Kidney (tissue), 14 donors: ENCODE data around the gene DCTN4. TPM values are rescaled to one million over a fixed set of nuclear protein-coding genes. Genes with fewer than 3 reads are reported as not detected.

Experiments
- DNase-seq, 5 donors: peaks; one replicate each; pipeline ENCODE4 v3.0.0-alpha.2; 2013 to 2020
- FAIRE-seq: peaks from 2 replicates; lab custom pipeline; 2012; peaks lifted over from hg19 to GRCh38; lab: Jason Lieb, UNC
- H3K27ac ChIP-seq, 2 donors: one replicate each; pipeline ENCODE4 v1.7.0; 2013; ENCODE audit warnings: low read depth in 2 of 2, low read length in 2 of 2, inconsistent platforms in 1 of 2
- H3K27me3 ChIP-seq: one replicate; pipeline ENCODE4 v1.7.1; 2013; ENCODE audit warnings: low read length, inconsistent platforms; ENCODE audit not compliant: control insufficient read depth, insufficient read depth
- H3K36me3 ChIP-seq, 3 donors: one replicate each; pipeline versions ENCODE4 v1.7.0 to v1.7.1; 2013; ENCODE audit warnings: low read length in 3 of 3, control low read depth in 1 of 3, inconsistent platforms in 1 of 3; ENCODE audit not compliant: insufficient read depth in 3 of 3, control insufficient read depth in 2 of 3
- H3K4me1 ChIP-seq, 3 donors: one replicate each; pipeline versions ENCODE4 v1.7.0 to v1.7.1; 2013; ENCODE audit warnings: low read length in 3 of 3, inconsistent platforms in 1 of 3, low read depth in 1 of 3; ENCODE audit not compliant: control insufficient read depth in 2 of 3, insufficient read depth in 2 of 3
- H3K4me3 ChIP-seq, 3 donors: one replicate each; pipeline versions ENCODE4 v1.7.0 to v1.8.1; 2013; ENCODE audit warnings: low read length in 3 of 3, control low read depth in 1 of 3, inconsistent platforms in 1 of 3
- H3K9ac ChIP-seq, 3 donors: one replicate each; pipeline versions ENCODE4 v1.7.0 to v1.7.1; 2013; ENCODE audit warnings: low read length in 3 of 3, control low read depth in 1 of 3, inconsistent platforms in 1 of 3
- H3K9me3 ChIP-seq, 3 donors: one replicate each; pipeline versions ENCODE4 v1.7.0 to v1.7.1; 2013; ENCODE audit warnings: low read length in 3 of 3, control low read depth in 1 of 3, inconsistent platforms in 1 of 3; ENCODE audit not compliant: control insufficient read depth in 2 of 3, insufficient read depth in 1 of 3
- CTCF ChIP-seq: IDR thresholded peaks from 3 replicates; pipeline ENCODE4 v1.5.1; 2012; ENCODE audit warnings: mild to moderate bottlenecking, moderate library complexity, borderline replicate concordance; ENCODE audit not compliant: insufficient read depth; ENCODE audit errors: extremely low read depth
- intact Hi-C: fragments of 100-400 bp; cut with DNase I; formaldehyde crosslinking; loops from one replicate; pipeline ENCODE4 v1.11.1; 2022
- polyA plus RNA-seq: library from polyadenylated mRNA; stranded (reverse); fragments of 350-450 nt; fragmentation: Illumina TruSeq; extraction: RNeasy Lipid Tissue Mini Kit (QIAGEN cat#74804); gene quantifications from one replicate; pipeline ENCODE4 v1.2.3, GENCODE V29; 2014; ENCODE audit warnings: low read depth, low replicate concordance; ENCODE audit not compliant: insufficient read depth
- total RNA-seq: library from RNA; stranded (reverse); fragmentation: NEBNext Ultra II Directional; extraction: Animal tissue kit (Norgen Biotek cat#: 25700); gene quantifications from one replicate; pipeline ENCODE4 v1.2.1, GENCODE V29; 2021
- donor health status: control.
- donor health status: control.
- donor health status: control.
- donor health status: control.
- donor health status: control.
- donor health status: DM: yes; HTN: yes; CAD: no.
- donor health status: Normal renal cell carcinoma (clear cell type).

DCTN4 gene
- total and polyA plus RNA-seq, 2 donors from 2014 or later = 17.5 to 59.1 TPM

GRCh38 chr5:150758203-150758530, 650 bp downstream of the DCTN4 start:
- peaks cover 2 to 21% (median 8%) of the 10 kb centered on the region in 3 donors for H3K36me3 ChIP-seq
- H3K9ac ChIP-seq = peak overlapping the region; percentile 87 to 95 (median 89)
- peak in 1 of 5 donors; percentile 70 for DNase-seq
- H3K4me3 ChIP-seq = peak overlapping the region; percentile 89 to 97 (median 90)
- H3K9me3 ChIP-seq = no peaks in the 10 kb centered on the region
- intact Hi-C loops = no loop called here
- FAIRE-seq = no peak
- H3K27ac ChIP-seq = peak overlapping the region; percentile 90 to 99
- TF ChIP-seq CTCF = no peak
- no peaks in the 10 kb centered on the region for H3K27me3 ChIP-seq
- H3K4me1 ChIP-seq = peaks cover 0 to 7% (median 2%) of the 10 kb centered on the region in 3 donors

GRCh38 chr5:150757087-150757649, 1.6 kb downstream of the DCTN4 start:
- TF ChIP-seq CTCF = no peak
- no peaks in the 10 kb centered on the region for H3K27me3 ChIP-seq
- FAIRE-seq = no peak
- peak overlapping the region in 2 of 3 donors; percentile 5 to 29 for H3K4me3 ChIP-seq
- no peak for DNase-seq
- intact Hi-C loops = no loop called here
- H3K9ac ChIP-seq = peak overlapping the region in 1 of 3 donors; percentile 87
- H3K27ac ChIP-seq = no peak overlapping the region
- H3K36me3 ChIP-seq = peaks cover 2 to 23% (median 8%) of the 10 kb centered on the region in 3 donors
- peaks cover 0 to 7% (median 2%) of the 10 kb centered on the region in 3 donors for H3K4me1 ChIP-seq
- H3K9me3 ChIP-seq = no peaks in the 10 kb centered on the region

- Histone ChIP-seq H3K4me3 (no peak overlapping the region), H3K4me1 (peaks cover 0 to 7% (median 0%) of the 10 kb centered on the region in 3 donors), H3K27me3 (no peaks in the 10 kb centered on the region), H3K9me3 (no peaks in the 10 kb centered on the region), H3K9ac (no peak overlapping the region), H3K27ac (no peak overlapping the region), H3K36me3 (peaks cover 2 to 27% (median 11%) of the 10 kb centered on the region in 3 donors)
- no peak for TF ChIP-seq CTCF
- FAIRE-seq (no peak), DNase-seq (no peak)
- intact Hi-C loops = no loop called here
Measured at GRCh38 chr5:150753863-150754262, 5.0 kb downstream of the DCTN4 start.

GRCh38 chr5:150753463-150753862, 5.4 kb downstream of the DCTN4 start:
- H3K4me3 ChIP-seq = no peak overlapping the region
- no peak for TF ChIP-seq CTCF
- no peak for FAIRE-seq
- H3K9ac ChIP-seq = no peak overlapping the region
- H3K27me3 ChIP-seq = no peaks in the 10 kb centered on the region
- peaks cover 0 to 7% (median 0%) of the 10 kb centered on the region in 3 donors for H3K4me1 ChIP-seq
- no peaks in the 10 kb centered on the region for H3K9me3 ChIP-seq
- no peak overlapping the region for H3K27ac ChIP-seq
- H3K36me3 ChIP-seq = peaks cover 2 to 27% (median 11%) of the 10 kb centered on the region in 3 donors
- intact Hi-C loops = no loop called here
- DNase-seq = no peak
